HepG2 (cell line): ENCODE data around the gene NXPE4. TPM values are rescaled to one million over a fixed set of nuclear protein-coding genes. Genes with fewer than 3 reads are reported as not detected.

Experiments
- ATAC-seq: fragments of 200-7000 bp; cut with Tn5 transposase; 3 replicates; pipeline ENCODE4 v1.9.1; 2020; ENCODE audit warnings: mild to moderate bottlenecking, moderate library complexity
- BruUV-seq: library from RNA; stranded (reverse); fragments of 400-500 nt; replicated peaks from 2 replicates; lab custom pipeline; 2021; lab: Mats Ljungman, UMichigan
- CTCF ChIA-PET: fragments of 300-600 bp; formaldehyde crosslinking; extraction: SDS; loops from one replicate; lab custom pipeline; 2021; ENCODE audit warnings: low total read pairs, inconsistent platforms, low intra/inter-chr PET ratio; lab: Yijun Ruan, JAX
- POLR2A ChIA-PET: fragments of 350-600 bp; sonication (Branson Sonifier 250); formaldehyde crosslinking; loops from one replicate; lab custom pipeline; 2020; ENCODE audit warnings: antibody characterized with exemption, inconsistent platforms; lab: Yijun Ruan, JAX
- DNase-seq: peaks from one replicate; pipeline ENCODE4 v3.0.0-alpha.2; 2015; ENCODE audit warnings: low spot score
- FAIRE-seq: peaks from 3 replicates; lab custom pipeline; 2011; peaks lifted over from hg19 to GRCh38; lab: Jason Lieb, UNC
- H2AFZ ChIP-seq: one replicate; pipeline ENCODE4 v1.6.1; 2011; ENCODE audit warnings: low read length, inconsistent platforms
- H3K27ac ChIP-seq: fragments of 300-600 bp; 3 replicates; pipeline ENCODE4 v1.8.0; 2011; ENCODE audit warnings: mixed run types, mild to moderate bottlenecking, mixed read lengths, low read length, inconsistent platforms; ENCODE audit not compliant: insufficient read depth; ENCODE audit errors: extremely low read length
- H3K27me3 ChIP-seq, 2 experiments: fragments of 200-600 bp in 1 of 2; 2 replicates in 1 of 2; 3 replicates in 1 of 2; pipeline versions ENCODE4 v1.6.0 to v1.8.0; 2011; ENCODE audit warnings: low read length in 2 of 2, mild to moderate bottlenecking in 2 of 2, moderate library complexity in 2 of 2, inconsistent platforms in 1 of 2; ENCODE audit not compliant: insufficient read depth in 2 of 2, control insufficient read depth in 1 of 2
- H3K36me3 ChIP-seq, 2 experiments: fragments of 200-600 bp in 1 of 2; replicated peaks in 1 of 2; 2 replicates in 1 of 2; 3 replicates in 1 of 2; pipeline versions ENCODE4 v1.5.1 to v1.8.0; 2011; ENCODE audit warnings: low read length in 2 of 2, inconsistent platforms in 1 of 2; ENCODE audit not compliant: insufficient read depth in 2 of 2, control insufficient read depth in 1 of 2
- H3K4me1 ChIP-seq: 2 replicates; pipeline ENCODE4 v1.5.1; 2012; ENCODE audit warnings: low read length, inconsistent platforms; ENCODE audit not compliant: insufficient read depth
- H3K4me2 ChIP-seq: 2 replicates; pipeline ENCODE4 v1.6.0; 2011; ENCODE audit warnings: low read depth, low read length, inconsistent platforms
- H3K4me3 ChIP-seq, 3 experiments: fragments of 200-600 bp in 1 of 3; sonication (generic), shearing (Covaris generic) in 1 of 3; replicated peaks in 1 of 3; 2 replicates each; pipeline ENCODE4 v1.5.1; 2011 to 2016; ENCODE audit warnings: low read length in 3 of 3, inconsistent platforms in 2 of 3, low read depth in 2 of 3, mild to moderate bottlenecking in 2 of 3, control low read depth in 1 of 3, mixed read lengths in 1 of 3; ENCODE audit not compliant: insufficient read depth in 1 of 3
- H3K79me2 ChIP-seq: one replicate; pipeline ENCODE4 v1.6.1; 2011; ENCODE audit warnings: low read length, inconsistent platforms; ENCODE audit not compliant: insufficient read depth
- H3K9ac ChIP-seq: 2 replicates; pipeline ENCODE4 v1.6.0; 2011; ENCODE audit warnings: mild to moderate bottlenecking, low read depth, low read length, inconsistent platforms; ENCODE audit not compliant: insufficient read depth
- H3K9me3 ChIP-seq: 2 replicates; pipeline ENCODE4 v1.5.1; 2012; ENCODE audit warnings: mild to moderate bottlenecking, low read length
- H4K20me1 ChIP-seq: 2 replicates; pipeline ENCODE4 v1.6.0; 2011; ENCODE audit warnings: inconsistent platforms, mild to moderate bottlenecking, low read length, moderate library complexity; ENCODE audit not compliant: insufficient read depth
- CTCF ChIP-seq: sonication (generic); formaldehyde crosslinking; IDR thresholded peaks from 2 replicates; pipeline ENCODE4 v1.5.0; 2020; ENCODE audit warnings: mild to moderate bottlenecking, missing genetic modification reagents, moderate library complexity
- MLLT10 ChIP-seq: sonication (generic); formaldehyde crosslinking; IDR thresholded peaks from 2 replicates; pipeline ENCODE4 v1.4.0; 2020; ENCODE audit warnings: missing genetic modification reagents
- MNT ChIP-seq: fragments of 450-650 bp; IDR thresholded peaks from 2 replicates; pipeline ENCODE4 v1.6.1; 2016
- POLR2A ChIP-seq, 2 experiments: IDR thresholded peaks; 2 replicates each; pipeline ENCODE4 v1.6.1; 2011; ENCODE audit warnings: low read depth in 2 of 2, low read length in 2 of 2, mild to moderate bottlenecking in 1 of 2, moderate library complexity in 1 of 2; ENCODE audit not compliant: insufficient read depth in 1 of 2
- RARA ChIP-seq: IDR thresholded peaks from 2 replicates; pipeline ENCODE4 v1.6.1; 2016; ENCODE audit warnings: missing genetic modification reagents, missing compliant biosample characterization
- THAP9 ChIP-seq: sonication (generic); formaldehyde crosslinking; IDR thresholded peaks from 2 replicates; pipeline ENCODE4; 2020; ENCODE audit warnings: missing genetic modification reagents, mild to moderate bottlenecking, borderline replicate concordance
- ZBTB34 ChIP-seq: sonication (generic); formaldehyde crosslinking; IDR thresholded peaks from 2 replicates; pipeline ENCODE4 v1.8.0; 2022; ENCODE audit warnings: mild to moderate bottlenecking, missing genetic modification reagents
- ZNF280D ChIP-seq: sonication (generic); formaldehyde crosslinking; IDR thresholded peaks from 2 replicates; pipeline ENCODE4 v1.5.1; 2020; ENCODE audit warnings: mild to moderate bottlenecking, missing genetic modification reagents
- ZNF75D ChIP-seq: sonication (generic); formaldehyde crosslinking; IDR thresholded peaks from 2 replicates; pipeline ENCODE4 v1.8.1; 2023; ENCODE audit warnings: missing genetic modification reagents, mild to moderate bottlenecking, borderline replicate concordance
- ZNF83 ChIP-seq: sonication (generic); formaldehyde crosslinking; IDR thresholded peaks from 2 replicates; pipeline ENCODE4 v1.4.0; 2020; ENCODE audit warnings: missing genetic modification reagents, mild to moderate bottlenecking, borderline replicate concordance
- ZSCAN29 ChIP-seq: sonication (generic); formaldehyde crosslinking; conservative IDR thresholded peaks from 2 replicates; pipeline ENCODE4 v1.4.0; 2020; ENCODE audit warnings: mild to moderate bottlenecking, missing genetic modification reagents
- ZSCAN5A ChIP-seq: sonication (generic); formaldehyde crosslinking; IDR thresholded peaks from 2 replicates; pipeline ENCODE4 v1.8.0; 2022; ENCODE audit warnings: mild to moderate bottlenecking, missing genetic modification reagents, borderline replicate concordance
- WGBS: methylation state at CpG from one replicate; pipeline ENCODE4 v1.1.6; 2017; ENCODE audit warnings: low lambda C conversion rate; 5-methylcytosine and 5-hydroxymethylcytosine counted together
- in situ Hi-C: cut with HindIII; loops from 2 replicates; pipeline ENCODE4 v1.10.0; 2017; ENCODE audit warnings: low pct_unique_long_range_greater_than_20kb; ENCODE audit not compliant: extremely low pct_ligation_motif_present
- intact Hi-C: fragments of 100-400 bp; cut with micrococcal nuclease; formaldehyde crosslinking; loops from one replicate; pipeline ENCODE4 v1.10.0; 2022; ENCODE audit not compliant: unreplicated experiment
- polyA plus RNA-seq, 8 experiments: library from polyadenylated mRNA; depleted of rRNA in 3 of 8; stranded (reverse) in 7 of 8; unstranded in 1 of 8; fragments of >200 nt; fragmentation: Illumina TruSeq in 4 of 8; extraction: Trizol in 4 of 8; gene quantifications; 2 replicates each; pipeline versions ENCODE4 v1.2.1 to v1.2.3, GENCODE V29; 2011 to 2016; ENCODE audit warnings: low read depth in 4 of 8, missing spikeins in 1 of 8, mixed read lengths in 1 of 8; ENCODE audit not compliant: insufficient read depth in 1 of 8
- total RNA-seq, 5 experiments: library from RNA; depleted of rRNA; stranded (reverse); fragments of >200 nt; fragmentation: Illumina TruSeq; extraction: Trizol; gene quantifications; 2 replicates each; pipeline ENCODE4 v1.2.3, GENCODE V29; 2016; ENCODE audit warnings: low read depth in 1 of 5

NXPE4 gene
- total and polyA plus RNA-seq, 2 of the 13 experiments (the other 11 are each of a cell fraction or from before 2014, with no cell fraction given) = not detected

GRCh38 chr11:114594703-114595102, 883 bp downstream of the NXPE4 start:
- ATAC-seq (no peak), DNase-seq (no peak), FAIRE-seq (no peak)
- in situ Hi-C loops (loop anchor here (25.0 kb wide), 1 partner anchor 257 kb away; no protein-coding TSS in a partner anchor), intact Hi-C loops (no loop called here)
- H4K20me1 ChIP-seq = no peaks in the 10 kb centered on the region
- H3K36me3 ChIP-seq = no peaks in the 10 kb centered on the region
- ChIA-PET CTCF (no interaction called here), POLR2A (no interaction called here)
- no TSS peak for BruUV-seq
- no peaks in the 10 kb centered on the region for H3K4me1 ChIP-seq
- no peak overlapping the region for H3K4me2 ChIP-seq
- no peaks in the 10 kb centered on the region for H3K9me3 ChIP-seq
- no peak overlapping the region for H3K27ac ChIP-seq
- H3K79me2 ChIP-seq = no peaks in the 10 kb centered on the region
- no peaks in the 10 kb centered on the region for H3K27me3 ChIP-seq
- no peak overlapping the region for H2AFZ ChIP-seq
- H3K9ac ChIP-seq = no peak overlapping the region
- 0% methylated on average over 3 of the region's 3 CpGs for WGBS
- no peak overlapping the region for H3K4me3 ChIP-seq
- no peak for TF ChIP-seq ZBTB34 (CRISPR knock-in tag)
- no peak for TF ChIP-seq ZSCAN29 (CRISPR knock-in tag)
- TF ChIP-seq MNT = no peak
- no peak for TF ChIP-seq MLLT10 (CRISPR knock-in tag)
- no peak for TF ChIP-seq RARA (CRISPR knock-in tag)
- no peak for TF ChIP-seq POLR2A (IDR thresholded peaks at IDR 0.05; ENCODE audit: insufficient read depth in 1 of 2, low read depth in 2 of 2, low read length in 2 of 2)
- TF ChIP-seq THAP9 (CRISPR knock-in tag) = no peak
- TF ChIP-seq ZNF75D (CRISPR knock-in tag) = no peak
- TF ChIP-seq CTCF (CRISPR knock-in tag) = no peak
- TF ChIP-seq ZNF83 = no peak
- no peak for TF ChIP-seq ZNF280D (CRISPR knock-in tag)
- TF ChIP-seq ZSCAN5A (CRISPR knock-in tag) = no peak
